Right atrium auricular region (tissue), 2 donors: Measurements from ENCODE around the gene CLCN2. TPM values are rescaled to one million over a fixed set of nuclear protein-coding genes. Genes with fewer than 3 reads are reported as not detected.

ENCODE experiments used
- DNase-seq: peaks from one replicate; pipeline ENCODE4 v3.0.0-alpha.2; 2019; ENCODE audit warnings: low spot score
- H3K27ac ChIP-seq, 2 donors: fragments of 200-600 bp; sonication (generic); 1 replicate in 1 of 2; 2 replicates in 1 of 2; pipeline ENCODE4 v1.5.1; 2016 to 2019
- H3K27me3 ChIP-seq, 2 donors: fragments of 200-600 bp; sonication (generic); one replicate each; pipeline versions ENCODE4 v1.5.1 to v1.6.0; 2017 to 2019
- H3K36me3 ChIP-seq: fragments of 200-600 bp; sonication (generic); one replicate; pipeline ENCODE4 v1.5.1; 2016
- H3K4me1 ChIP-seq, 2 donors: fragments of 200-600 bp; sonication (generic); one replicate each; pipeline versions ENCODE4 v1.5.1 to v1.6.0; 2017 to 2019
- H3K4me3 ChIP-seq, 2 donors: fragments of 200-600 bp; sonication (generic); 1 replicate in 1 of 2; 2 replicates in 1 of 2; pipeline ENCODE4 v1.5.1; 2017 to 2019; ENCODE audit warnings: mild to moderate bottlenecking in 1 of 2, moderate library complexity in 1 of 2
- H3K9me3 ChIP-seq, 2 donors: fragments of 200-600 bp; sonication (generic); one replicate each; pipeline ENCODE4 v1.5.1; 2019
- CTCF ChIP-seq, 2 donors: fragments of 200-600 bp; sonication (generic); IDR thresholded peaks; one replicate each; pipeline ENCODE4 v1.5.1; 2019; ENCODE audit warnings: antibody characterized with exemption in 2 of 2
- total RNA-seq, 2 donors: library from RNA; depleted of rRNA; stranded (reverse); fragments of >200 nt; gene quantifications; one replicate each; pipeline ENCODE4 v1.1.0, GENCODE V29; 2016

CLCN2 gene
- total RNA-seq, 2 donors from 2014 or later = 1.3 to 2.7 TPM

GRCh38 chr3:184352149-184352785, 9.1 kb downstream of the CLCN2 start:
- Histone ChIP-seq H3K9me3 (no peaks in the 10 kb centered on the region), H3K36me3 (no peaks in the 10 kb centered on the region), H3K4me1 (no peaks in the 10 kb centered on the region), H3K27me3 (no peaks in the 10 kb centered on the region), H3K4me3 (no peak overlapping the region), H3K27ac (no peak overlapping the region)
- no peak for TF ChIP-seq CTCF (IDR thresholded peaks at IDR 0.05)
- no peak for DNase-seq

- Histone ChIP-seq H3K9me3 (no peaks in the 10 kb centered on the region), H3K27me3 (no peaks in the 10 kb centered on the region), H3K27ac (no peak overlapping the region), H3K4me3 (no peak overlapping the region), H3K4me1 (no peaks in the 10 kb centered on the region), H3K36me3 (no peaks in the 10 kb centered on the region)
- DNase-seq = no peak
- no peak for TF ChIP-seq CTCF (IDR thresholded peaks at IDR 0.05)
Measured at GRCh38 chr3:184351511-184352148, 9.8 kb downstream of the CLCN2 start.

- peaks cover 0 to 5% of the 10 kb centered on the region in 2 donors for H3K4me1 ChIP-seq
- DNase-seq = no peak
- H3K27ac ChIP-seq = no peak overlapping the region
Measured at GRCh38 chr3:184350618-184351017, 10.8 kb downstream of the CLCN2 start.

GRCh38 chr3:184349563-184350470, 11.6 kb downstream of the CLCN2 start:
- no peaks in the 10 kb centered on the region for H3K27me3 ChIP-seq
- peaks cover 4% of the 10 kb centered on the region for H3K36me3 ChIP-seq
- H3K4me3 ChIP-seq = no peak overlapping the region
- peaks cover 0 to 13% of the 10 kb centered on the region in 2 donors for H3K4me1 ChIP-seq
- H3K9me3 ChIP-seq = no peaks in the 10 kb centered on the region
- TF ChIP-seq CTCF (IDR thresholded peaks at IDR 0.05) = no peak
- no peak overlapping the region for H3K27ac ChIP-seq
- DNase-seq = no peak

More at GRCh38 chr3:184350618-184351017, 10.8 kb downstream of the CLCN2 start:
- no peaks in the 10 kb centered on the region for H3K9me3 ChIP-seq
- no peaks in the 10 kb centered on the region for H3K36me3 ChIP-seq
- no peaks in the 10 kb centered on the region for H3K27me3 ChIP-seq
- no peak for TF ChIP-seq CTCF (IDR thresholded peaks at IDR 0.05)
- H3K4me3 ChIP-seq = no peak overlapping the region

- DNase-seq = no peak
- peaks cover 0 to 13% of the 10 kb centered on the region in 2 donors for H3K4me1 ChIP-seq
- H3K27ac ChIP-seq = no peak overlapping the region
- H3K27me3 ChIP-seq = no peaks in the 10 kb centered on the region
- no peak overlapping the region for H3K4me3 ChIP-seq
- H3K9me3 ChIP-seq = no peaks in the 10 kb centered on the region
- H3K36me3 ChIP-seq = peaks cover 21% of the 10 kb centered on the region
- TF ChIP-seq CTCF (IDR thresholded peaks at IDR 0.05) = no peak
Measured at GRCh38 chr3:184348057-184348382, 13.4 kb downstream of the CLCN2 start.
